Superior temporal gyrus (tissue), 1 donor: ENCODE data around the gene MTA1.

Experiments used
- DNase-seq: peaks from one replicate; pipeline ENCODE4 v3.0.0-alpha.2; 2016; ENCODE audit errors: extremely low spot score

MTA1 gene

GRCh38 chr14:105386581-105387529 lies 32.8 kb upstream of the MTA1 start:
- no peak for DNase-seq

GRCh38 chr14:105387530-105387922 lies 32.1 kb upstream of the MTA1 start:
- DNase-seq, result no peak

DNA sequence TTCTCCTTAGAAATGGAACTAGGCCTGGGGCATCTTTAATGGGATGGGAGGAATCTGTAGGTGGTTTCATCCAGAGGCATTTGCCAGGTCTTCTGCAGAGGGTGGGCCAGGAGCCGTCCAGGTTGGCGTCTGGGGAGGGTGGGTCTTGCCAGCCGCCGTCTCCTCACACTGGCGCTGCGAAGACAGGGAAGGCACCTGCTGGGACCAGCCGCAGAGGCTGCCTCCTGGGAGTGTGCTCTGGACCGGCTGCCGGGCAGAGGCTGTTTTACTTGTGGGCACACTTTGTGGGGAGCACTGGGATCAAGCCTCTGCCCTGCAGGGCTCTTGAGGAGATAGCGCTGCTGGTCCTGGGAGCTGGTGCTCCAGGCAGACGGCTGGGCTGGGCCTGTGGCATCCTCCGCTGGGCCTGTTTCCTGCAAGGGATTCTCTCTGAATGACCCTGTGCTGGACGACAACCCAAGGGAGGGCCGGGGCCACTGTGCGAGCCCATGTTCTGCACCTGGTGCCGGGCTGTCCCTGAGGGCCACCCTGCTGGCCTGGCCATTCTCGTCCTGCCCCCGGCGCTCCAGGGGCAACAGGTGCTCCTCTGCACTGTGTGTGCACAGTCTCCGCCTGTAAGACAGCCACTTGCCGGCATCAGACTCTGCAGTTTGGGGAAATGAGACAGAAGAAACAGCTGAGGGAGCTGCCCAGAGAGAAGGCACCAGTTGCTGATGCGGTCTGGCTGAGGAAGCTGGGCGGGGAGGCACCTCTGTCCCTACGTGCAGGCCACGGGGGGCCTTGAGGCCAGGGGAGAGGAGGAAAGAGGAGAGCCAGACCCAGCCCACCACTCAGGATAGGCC lies 31.3 kb upstream of the MTA1 start:
- DNase-seq, result no peak

DNA sequence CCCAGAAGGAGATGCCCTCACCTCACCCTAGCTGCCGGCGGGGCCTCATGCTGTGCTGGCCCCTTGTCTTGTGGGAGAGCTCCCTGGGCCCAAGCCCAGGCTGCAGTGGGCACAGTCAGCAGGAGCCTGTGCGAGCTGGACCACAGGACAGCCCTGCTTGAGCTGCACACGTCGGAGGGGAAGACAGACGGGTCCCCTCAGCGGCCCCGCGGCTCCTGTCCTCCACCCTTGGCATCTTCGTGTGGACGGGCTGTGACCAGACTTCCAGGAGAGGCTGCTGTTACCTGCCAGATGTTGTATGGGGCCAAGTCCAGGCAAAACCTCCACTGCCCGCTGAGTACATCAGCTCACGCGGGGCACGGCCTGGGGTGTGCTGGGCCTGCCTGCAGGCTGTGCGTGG lies 30.7 kb upstream of the MTA1 start:
- DNase-seq, result no peak

GRCh38 chr14:105389534-105389933 lies 30.1 kb upstream of the MTA1 start:
- no peak for DNase-seq

DNA sequence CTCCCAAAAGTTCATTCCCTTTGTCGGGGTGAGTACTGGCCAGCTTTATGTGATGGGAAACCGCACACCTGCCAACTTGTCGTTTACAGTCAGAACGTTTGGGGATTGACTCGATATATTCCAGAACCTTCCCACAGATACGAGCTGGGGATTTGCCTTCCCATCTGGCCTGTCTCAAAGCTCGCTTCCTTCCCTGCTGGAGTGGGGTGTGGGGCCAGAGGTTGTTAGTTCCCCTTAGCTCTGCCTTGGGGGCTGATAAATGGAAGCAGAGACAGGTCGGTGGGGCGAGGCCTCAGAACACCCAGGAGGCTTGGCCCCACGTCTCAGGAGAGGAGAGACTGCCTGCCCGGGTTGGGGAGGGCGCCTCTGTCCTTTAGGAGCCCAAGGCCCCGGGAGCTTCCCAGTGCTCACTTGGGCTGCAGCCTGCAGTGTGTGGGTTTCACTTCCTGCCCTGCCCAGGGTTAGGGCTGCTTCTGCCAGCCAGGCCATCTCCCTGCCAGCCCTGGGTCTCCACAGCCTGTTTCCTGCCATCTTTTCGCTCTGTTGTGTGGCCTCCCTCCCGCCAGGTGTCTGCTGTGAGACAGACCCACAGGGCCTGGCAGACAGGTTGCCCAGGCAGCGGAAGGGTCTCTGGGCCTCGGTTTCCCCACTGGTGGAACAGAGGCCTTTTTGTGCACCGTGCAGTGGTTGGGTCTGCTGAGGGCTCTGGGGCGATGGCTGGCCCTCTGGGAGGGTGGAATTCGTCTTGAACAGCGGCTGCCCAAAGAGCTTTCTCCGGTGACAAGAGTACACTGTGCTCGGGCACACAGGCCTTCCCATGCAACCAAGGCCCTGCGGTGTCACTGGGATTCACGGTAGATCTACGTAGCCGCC lies 29.4 kb upstream of the MTA1 start:
- DNase-seq, result no peak

- DNase-seq, result no peak
These were observed 28.7 kb upstream of the MTA1 start for GRCh38 chr14:105390849-105391500.

GRCh38 chr14:105391541-105391940 lies 28.1 kb upstream of the MTA1 start:
- DNase-seq, result no peak

DNA sequence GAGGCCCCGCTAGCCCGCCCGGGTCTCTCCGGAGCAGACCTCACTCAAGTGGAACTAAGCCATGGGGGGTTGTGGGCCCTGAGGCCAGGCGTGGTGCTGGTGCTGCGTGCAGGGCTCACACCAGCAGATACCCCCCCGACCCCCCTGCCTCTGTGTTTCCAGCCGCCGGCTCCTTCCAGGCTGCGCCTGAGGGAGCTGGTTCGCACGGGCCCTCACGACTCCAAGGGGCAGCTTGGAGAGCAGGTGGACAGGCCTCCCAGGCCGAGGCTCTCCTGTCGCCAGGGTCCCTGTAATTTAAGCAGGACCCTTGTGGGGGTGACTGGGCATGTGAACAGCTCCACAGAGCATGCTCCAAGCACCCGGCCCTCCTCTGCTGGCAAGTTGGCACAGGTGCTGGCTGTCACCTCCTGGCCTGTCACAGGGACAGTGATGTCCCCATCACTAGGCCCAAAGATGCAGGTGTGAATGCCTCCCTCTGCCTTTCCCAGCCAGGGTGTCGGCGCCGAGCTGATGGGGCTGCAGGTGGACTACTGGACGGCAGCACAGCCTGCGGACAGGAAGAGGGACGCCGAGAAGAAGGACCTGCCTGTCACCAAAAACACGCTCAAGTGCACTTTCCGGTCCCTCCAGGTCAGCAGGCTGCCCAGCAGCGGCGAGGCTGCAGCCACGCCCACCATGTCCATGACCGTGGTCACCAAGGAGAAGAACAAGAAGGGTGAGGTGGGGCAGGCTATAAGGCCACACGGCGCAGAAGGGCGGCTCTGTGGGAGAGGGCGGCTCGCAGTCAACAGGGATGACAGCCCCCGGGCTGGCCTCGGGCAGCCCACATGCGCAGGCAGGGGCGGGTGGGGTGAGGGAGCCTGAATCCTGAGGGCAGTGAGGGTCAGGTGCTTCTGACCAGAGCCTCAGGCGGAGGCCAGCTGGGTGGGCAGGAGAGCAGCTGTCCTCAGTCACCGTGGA lies 27.2 kb upstream of the MTA1 start:
- no peak for DNase-seq

DNA sequence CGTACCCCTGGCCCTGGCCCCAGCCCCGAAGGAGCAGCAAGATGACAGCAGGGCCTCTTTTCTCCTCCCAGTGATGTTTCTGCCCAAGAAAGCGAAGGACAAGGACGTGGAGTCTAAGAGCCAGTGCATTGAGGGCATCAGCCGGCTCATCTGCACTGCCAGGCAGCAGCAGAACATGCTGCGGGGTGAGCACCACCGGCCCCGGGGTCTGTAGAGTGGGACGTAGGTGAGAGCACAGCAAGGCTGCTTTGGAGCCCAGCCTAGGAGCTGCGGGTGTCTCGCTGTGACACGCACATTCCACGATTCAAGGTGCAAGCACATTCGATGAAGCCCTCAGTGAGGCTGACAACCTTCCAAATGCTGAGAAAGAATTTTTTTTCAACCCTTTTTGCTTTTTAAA lies 26.5 kb upstream of the MTA1 start:
- DNase-seq, result no peak

GRCh38 chr14:105394714-105395537 lies 24.7 kb upstream of the MTA1 start:
- DNase-seq, result no peak

DNA sequence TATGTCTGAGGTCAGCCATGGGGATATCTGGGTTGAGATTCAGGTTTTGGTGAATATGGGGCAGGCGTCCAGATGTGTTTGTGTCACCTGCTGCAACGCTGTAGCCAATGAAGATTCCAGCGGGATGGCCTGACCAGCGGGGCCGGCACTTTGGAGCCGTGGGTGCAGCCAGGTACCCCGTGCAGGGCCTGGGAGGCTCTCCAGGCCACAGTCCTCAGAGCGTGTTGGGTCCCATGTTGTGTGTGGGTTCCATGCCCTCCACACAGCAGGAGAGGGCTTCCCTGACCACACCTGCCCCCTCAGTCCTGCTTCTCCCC lies 24.1 kb upstream of the MTA1 start:
- no peak for DNase-seq

DNA sequence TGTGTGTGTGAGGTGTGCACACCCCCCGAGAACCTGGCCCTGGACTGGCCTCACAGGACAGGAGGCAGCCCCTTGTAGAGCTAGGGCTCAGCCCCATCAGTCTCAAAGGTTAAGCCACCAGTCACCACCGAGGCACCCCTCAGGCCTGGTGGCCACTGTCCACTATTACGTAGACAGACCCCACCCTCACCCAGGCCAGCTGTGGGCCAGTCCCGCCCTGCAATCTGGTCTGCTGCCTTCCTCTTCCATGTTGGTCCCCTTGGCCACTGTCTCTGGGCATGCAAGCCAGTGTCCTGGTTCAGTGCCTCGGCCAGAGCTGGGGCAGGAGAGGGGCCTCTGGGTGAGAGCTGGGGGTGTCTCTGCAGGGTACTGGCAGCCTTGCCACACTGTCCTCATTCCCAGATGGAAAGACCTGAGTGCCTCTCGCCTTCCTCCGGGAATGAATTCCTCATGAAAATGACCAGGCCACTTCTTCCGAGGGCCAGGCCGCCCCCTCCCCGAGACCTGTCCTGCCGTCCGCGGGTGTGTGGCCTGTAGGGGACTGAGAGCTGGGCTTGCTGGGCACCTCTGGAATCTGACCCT lies 22.2 kb upstream of the MTA1 start:
- DNase-seq, result no peak

DNA sequence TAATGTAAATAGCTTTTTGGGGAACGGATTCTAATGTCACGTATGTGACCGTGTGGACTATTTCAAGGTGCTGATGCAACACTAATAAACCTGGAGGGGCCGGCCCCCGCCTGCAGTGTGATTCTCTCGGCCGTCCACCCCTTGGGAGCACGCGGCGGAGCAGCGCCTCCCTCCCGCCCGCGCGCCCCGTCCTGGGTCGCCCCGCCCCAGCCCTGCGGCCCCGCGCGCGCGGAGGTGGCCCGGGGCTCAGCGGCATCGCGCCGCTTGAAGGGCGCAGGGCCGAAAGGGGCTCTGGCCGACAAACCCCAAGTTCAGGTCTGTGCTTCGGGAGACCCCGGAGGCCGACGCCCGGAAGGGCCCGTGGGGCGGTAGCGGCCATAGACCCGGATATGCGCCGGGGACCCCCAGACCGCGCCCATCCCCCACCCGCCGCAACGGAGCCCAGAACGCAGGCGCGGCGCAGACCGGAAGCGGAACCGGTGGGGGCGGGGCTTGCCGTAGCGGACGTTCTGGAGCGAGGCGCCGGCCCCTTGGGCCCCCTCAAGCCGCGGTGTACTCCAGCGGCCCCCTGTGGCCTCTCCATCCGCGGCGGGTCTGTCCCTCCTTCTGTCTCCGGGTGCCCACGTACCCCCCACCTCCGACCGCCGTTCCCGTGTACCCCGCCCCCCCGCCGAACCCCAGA lies 21.4 kb upstream of the MTA1 start, which contains the start of gene TEX22:
Gene TEX22 (plus strand): TSS at position 495 of the 682 bp plus-strand sequence. CDS start 803 bp downstream, outside the sequence.
- peak; percentile 77 for DNase-seq

DNA sequence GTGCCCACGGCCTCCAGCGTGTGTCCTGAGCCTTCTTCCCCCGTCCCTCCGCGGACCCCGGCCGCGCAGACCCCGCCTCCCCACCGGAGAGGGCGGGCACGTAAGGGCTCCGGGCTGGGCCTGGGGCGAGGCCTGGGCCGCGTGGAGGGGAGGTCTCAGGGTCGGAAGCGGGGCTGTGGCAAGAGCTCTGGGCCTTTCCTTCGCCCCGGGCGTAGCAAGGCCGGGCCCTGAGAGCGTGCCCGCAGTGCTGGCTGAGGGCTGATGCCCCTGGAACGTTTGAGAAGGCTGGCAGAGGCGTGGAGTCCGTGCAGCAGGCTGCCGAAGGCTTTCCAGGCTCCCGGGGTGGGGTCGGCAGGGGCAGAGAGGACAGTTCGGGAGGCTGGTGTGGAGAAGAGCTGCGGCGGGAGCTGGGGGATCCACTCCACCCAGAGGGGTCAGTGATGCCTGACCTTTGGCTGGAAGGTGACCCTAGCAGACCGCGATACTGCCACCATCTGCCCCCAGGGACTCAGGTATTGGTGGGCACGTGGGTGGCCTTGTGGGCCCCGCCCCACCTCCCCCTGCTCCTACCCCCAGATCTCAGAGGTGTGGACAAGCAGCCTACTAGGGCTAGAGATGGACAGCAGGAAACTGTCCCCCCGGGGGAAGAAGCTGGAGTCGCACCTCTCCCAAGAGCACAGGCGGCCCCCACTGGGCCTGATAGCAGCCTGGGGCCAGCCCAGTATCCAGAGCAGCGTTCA lies 20.7 kb upstream of the MTA1 start:
- no peak for DNase-seq

GRCh38 chr14:105399466-105399775 lies 20.2 kb upstream of the MTA1 start:
- DNase-seq, result no peak

DNA sequence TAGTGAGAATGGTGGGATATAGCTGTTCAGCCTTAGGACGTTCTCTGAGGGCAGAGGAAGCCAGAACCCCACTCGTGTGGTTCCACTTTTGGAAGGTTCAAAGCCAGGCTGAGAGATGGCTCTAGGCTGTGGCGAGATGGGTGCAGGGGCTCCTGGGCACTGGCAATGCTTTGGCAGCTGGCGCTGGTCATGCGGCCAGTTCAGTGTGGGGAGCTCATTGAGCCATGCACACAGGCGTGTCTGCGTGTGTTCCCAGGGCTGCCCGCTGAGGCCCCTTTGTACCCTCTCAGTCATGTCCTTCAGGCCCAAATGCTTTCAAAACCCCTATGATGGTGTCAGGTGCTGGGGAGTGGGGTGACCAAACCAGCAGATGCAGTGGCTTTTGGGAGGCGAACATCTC lies 19.6 kb upstream of the MTA1 start:
- DNase-seq, result no peak

DNA sequence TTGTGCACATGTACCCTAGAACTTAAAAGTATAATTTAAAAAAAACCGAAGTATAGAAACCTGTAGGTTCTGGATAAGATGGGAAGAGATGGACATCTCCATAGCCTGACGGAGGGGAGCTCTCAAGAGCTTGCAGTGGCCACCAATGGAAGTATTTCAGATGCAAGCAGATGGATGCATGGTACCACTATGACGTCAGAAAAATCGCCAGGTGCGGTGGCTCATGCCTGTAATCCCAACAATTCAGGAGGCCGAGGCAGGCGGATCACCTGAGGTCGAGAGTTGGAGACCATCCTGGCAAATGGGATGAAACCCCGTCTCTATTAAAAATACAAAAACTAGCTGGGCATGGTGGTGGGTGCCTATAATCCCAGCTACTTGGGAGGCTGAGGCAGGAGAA lies 17.9 kb upstream of the MTA1 start:
- no peak for DNase-seq
